Bone marrow (tissue), 2 donors: Measurements from ENCODE around the gene MTERF4.
"Not testable (repeated sequence)": the region's sequence is repeated elsewhere in the genome, so short reads cannot be mapped to it uniquely, and the experiment has no call there.

ENCODE experiments used
- DNase-seq, 2 donors: peaks; one replicate each; lab custom pipeline; 2025; lab: John Stamatoyannopoulos, UW

The MTERF4 gene

GRCh38 chr2:241110607-241111439 lies 8.7 kb upstream of the MTERF4 start:
- no peak for DNase-seq

GRCh38 chr2:241110089-241110606 lies 8.1 kb upstream of the MTERF4 start:
- DNase-seq = no peak

- DNase-seq = no peak
These were observed 7.4 kb upstream of the MTERF4 start for GRCh38 chr2:241109210-241110088.

GRCh38 chr2:241108271-241109209 lies 6.5 kb upstream of the MTERF4 start:
- no peak for DNase-seq

GRCh38 chr2:241107031-241107783 lies 5.1 kb upstream of the MTERF4 start:
- no peak for DNase-seq

GRCh38 chr2:241105641-241106040 lies 3.6 kb upstream of the MTERF4 start:
- no peak for DNase-seq

GRCh38 chr2:241104611-241105010 lies 2.5 kb upstream of the MTERF4 start:
- DNase-seq = not testable (repeated sequence)

- no peak for DNase-seq
These were observed 1.1 kb upstream of the MTERF4 start for GRCh38 chr2:241103176-241103595.

GRCh38 chr2:241099246-241099645 lies 2.8 kb downstream of the MTERF4 start:
- DNase-seq = no peak

GRCh38 chr2:241096979-241097378 lies 5.1 kb downstream of the MTERF4 start:
- DNase-seq = no peak

- no peak for DNase-seq
These were observed 6.3 kb downstream of the MTERF4 start for GRCh38 chr2:241095594-241096290.

GRCh38 chr2:241094924-241095420 lies 7.1 kb downstream of the MTERF4 start:
- DNase-seq = no peak

GRCh38 chr2:241094172-241094571 lies 7.9 kb downstream of the MTERF4 start:
- no peak for DNase-seq

GRCh38 chr2:241093133-241093781 lies 8.8 kb downstream of the MTERF4 start:
- not testable (repeated sequence) for DNase-seq

- DNase-seq = no peak
These were observed 9.4 kb downstream of the MTERF4 start for GRCh38 chr2:241092677-241093076.

- DNase-seq = no peak
These were observed 10.2 kb downstream of the MTERF4 start for GRCh38 chr2:241091734-241092445.

- DNase-seq = no peak
These were observed 10.9 kb downstream of the MTERF4 start for GRCh38 chr2:241091201-241091600.

- DNase-seq = no peak
These were observed 13.0 kb downstream of the MTERF4 start for GRCh38 chr2:241088791-241089732.
